Sigmoid colon (tissue), 4 donors: ENCODE measurements around the gene ZCCHC7.

Source experiments
- POLR2AphosphoS5 ChIP-seq, 4 donors: sonication (generic); formaldehyde crosslinking; IDR thresholded peaks; one replicate each; pipeline ENCODE4 v1.6.1; 2017; ENCODE audit warnings: antibody characterized with exemption in 4 of 4
- TF ChIP-seq, protein P1 (sequence below), 4 experiments: fragments of 450-650 bp in 3 of 4; fragments of 200-600 bp in 1 of 4; IDR thresholded peaks; one replicate each; pipeline ENCODE4 v1.5.1; 2016 to 2019; ENCODE audit warnings: antibody characterized with exemption in 4 of 4, mild to moderate bottlenecking in 3 of 4, moderate library complexity in 2 of 4

DNA sequence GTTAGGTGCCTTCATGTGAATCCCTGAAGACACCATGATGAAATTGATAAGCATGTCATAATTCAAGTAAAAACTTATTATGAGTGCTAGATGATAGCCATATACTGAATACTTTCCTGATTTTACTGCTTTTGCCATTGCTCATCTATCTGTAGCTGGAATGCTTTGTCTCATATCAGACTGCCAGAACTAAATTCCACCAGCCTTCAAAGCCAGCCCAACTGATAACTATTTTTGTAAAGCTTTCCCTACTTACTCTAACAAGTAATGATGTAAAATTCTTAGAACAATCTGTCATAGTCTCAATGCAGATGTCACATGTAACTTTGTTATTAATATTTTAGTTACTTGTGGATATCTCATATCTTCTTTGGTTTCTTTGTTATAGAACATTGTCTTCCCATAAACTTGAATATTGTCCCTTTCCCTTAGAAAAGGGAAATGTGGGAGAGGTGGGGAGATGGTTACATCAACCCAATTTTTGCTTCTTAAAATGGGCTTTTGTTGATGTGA is 128.3 kb downstream of the ZCCHC7 start:
- TF ChIP-seq, protein P1, sequence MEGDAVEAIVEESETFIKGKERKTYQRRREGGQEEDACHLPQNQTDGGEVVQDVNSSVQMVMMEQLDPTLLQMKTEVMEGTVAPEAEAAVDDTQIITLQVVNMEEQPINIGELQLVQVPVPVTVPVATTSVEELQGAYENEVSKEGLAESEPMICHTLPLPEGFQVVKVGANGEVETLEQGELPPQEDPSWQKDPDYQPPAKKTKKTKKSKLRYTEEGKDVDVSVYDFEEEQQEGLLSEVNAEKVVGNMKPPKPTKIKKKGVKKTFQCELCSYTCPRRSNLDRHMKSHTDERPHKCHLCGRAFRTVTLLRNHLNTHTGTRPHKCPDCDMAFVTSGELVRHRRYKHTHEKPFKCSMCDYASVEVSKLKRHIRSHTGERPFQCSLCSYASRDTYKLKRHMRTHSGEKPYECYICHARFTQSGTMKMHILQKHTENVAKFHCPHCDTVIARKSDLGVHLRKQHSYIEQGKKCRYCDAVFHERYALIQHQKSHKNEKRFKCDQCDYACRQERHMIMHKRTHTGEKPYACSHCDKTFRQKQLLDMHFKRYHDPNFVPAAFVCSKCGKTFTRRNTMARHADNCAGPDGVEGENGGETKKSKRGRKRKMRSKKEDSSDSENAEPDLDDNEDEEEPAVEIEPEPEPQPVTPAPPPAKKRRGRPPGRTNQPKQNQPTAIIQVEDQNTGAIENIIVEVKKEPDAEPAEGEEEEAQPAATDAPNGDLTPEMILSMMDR (IDR thresholded peaks at IDR 0.05): no peak
- no peak for TF ChIP-seq POLR2AphosphoS5 (IDR thresholded peaks at IDR 0.05)
